GM18868 (cell line): ENCODE measurements around the gene TDRD9.
"Not testable (repeated sequence)": the region's sequence is repeated elsewhere in the genome, so short reads cannot be mapped to it uniquely, and the experiment has no call there.

Source experiments
- ATAC-seq: cut with Tn5 transposase; IDR thresholded peaks from one replicate; pipeline ENCODE4 v1.9.1; 2021; ENCODE audit warnings: mild to moderate bottlenecking, moderate library complexity; ENCODE audit not compliant: unreplicated experiment

Gene TDRD9, protein sequence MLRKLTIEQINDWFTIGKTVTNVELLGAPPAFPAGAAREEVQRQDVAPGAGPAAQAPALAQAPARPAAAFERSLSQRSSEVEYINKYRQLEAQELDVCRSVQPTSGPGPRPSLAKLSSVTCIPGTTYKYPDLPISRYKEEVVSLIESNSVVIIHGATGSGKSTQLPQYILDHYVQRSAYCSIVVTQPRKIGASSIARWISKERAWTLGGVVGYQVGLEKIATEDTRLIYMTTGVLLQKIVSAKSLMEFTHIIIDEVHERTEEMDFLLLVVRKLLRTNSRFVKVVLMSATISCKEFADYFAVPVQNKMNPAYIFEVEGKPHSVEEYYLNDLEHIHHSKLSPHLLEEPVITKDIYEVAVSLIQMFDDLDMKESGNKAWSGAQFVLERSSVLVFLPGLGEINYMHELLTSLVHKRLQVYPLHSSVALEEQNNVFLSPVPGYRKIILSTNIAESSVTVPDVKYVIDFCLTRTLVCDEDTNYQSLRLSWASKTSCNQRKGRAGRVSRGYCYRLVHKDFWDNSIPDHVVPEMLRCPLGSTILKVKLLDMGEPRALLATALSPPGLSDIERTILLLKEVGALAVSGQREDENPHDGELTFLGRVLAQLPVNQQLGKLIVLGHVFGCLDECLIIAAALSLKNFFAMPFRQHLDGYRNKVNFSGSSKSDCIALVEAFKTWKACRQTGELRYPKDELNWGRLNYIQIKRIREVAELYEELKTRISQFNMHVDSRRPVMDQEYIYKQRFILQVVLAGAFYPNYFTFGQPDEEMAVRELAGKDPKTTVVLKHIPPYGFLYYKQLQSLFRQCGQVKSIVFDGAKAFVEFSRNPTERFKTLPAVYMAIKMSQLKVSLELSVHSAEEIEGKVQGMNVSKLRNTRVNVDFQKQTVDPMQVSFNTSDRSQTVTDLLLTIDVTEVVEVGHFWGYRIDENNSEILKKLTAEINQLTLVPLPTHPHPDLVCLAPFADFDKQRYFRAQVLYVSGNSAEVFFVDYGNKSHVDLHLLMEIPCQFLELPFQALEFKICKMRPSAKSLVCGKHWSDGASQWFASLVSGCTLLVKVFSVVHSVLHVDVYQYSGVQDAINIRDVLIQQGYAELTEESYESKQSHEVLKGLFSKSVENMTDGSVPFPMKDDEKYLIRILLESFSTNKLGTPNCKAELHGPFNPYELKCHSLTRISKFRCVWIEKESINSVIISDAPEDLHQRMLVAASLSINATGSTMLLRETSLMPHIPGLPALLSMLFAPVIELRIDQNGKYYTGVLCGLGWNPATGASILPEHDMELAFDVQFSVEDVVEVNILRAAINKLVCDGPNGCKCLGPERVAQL (N-terminal part only)

DNA sequence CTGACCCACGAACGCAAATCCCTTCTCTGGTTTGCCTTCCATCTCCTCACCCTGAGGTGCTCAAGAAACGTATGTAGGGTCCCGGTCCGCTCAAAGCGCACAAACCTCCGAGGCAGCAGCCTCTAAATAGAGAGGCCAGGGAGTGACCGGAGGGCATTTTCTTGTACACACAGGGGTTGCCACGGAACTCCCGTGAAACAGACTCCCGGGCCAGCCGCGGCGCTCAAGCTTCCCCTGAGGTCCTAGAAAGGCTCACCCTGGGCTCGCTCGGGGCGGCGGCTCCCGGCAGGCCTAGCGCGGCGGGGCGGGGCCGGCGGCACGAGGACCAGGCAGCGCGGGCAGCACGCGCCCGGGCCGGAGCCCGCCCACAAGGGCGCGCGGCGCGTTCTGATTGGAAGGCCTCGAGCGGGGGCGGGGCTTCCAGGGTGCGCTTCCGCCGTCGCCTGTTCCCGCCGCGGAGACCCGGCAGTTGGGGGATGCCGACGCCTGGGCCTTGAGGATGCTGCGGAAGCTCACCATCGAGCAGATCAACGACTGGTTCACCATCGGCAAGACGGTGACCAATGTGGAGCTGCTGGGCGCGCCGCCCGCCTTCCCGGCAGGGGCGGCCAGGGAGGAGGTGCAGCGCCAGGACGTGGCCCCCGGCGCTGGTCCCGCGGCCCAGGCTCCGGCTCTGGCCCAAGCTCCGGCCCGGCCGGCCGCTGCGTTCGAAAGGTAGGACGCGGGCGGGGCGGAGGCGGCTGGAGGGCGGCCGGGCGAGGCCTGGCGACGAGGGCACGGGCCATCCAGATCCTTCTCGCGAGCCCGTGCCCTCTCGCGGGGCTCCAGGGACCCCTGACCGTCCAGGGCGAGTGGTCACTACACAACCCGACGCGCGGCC lies at the start of gene TDRD9:
TDRD9 (plus strand) TSS at position 446 of the 880 bp plus-strand sequence; CDS start at position 500, 54 bp downstream.
- ATAC-seq, result no peak

GRCh38 chr14:103879118-103879569 lies 49.1 kb upstream of the TDRD9 start:
- no peak for ATAC-seq

DNA sequence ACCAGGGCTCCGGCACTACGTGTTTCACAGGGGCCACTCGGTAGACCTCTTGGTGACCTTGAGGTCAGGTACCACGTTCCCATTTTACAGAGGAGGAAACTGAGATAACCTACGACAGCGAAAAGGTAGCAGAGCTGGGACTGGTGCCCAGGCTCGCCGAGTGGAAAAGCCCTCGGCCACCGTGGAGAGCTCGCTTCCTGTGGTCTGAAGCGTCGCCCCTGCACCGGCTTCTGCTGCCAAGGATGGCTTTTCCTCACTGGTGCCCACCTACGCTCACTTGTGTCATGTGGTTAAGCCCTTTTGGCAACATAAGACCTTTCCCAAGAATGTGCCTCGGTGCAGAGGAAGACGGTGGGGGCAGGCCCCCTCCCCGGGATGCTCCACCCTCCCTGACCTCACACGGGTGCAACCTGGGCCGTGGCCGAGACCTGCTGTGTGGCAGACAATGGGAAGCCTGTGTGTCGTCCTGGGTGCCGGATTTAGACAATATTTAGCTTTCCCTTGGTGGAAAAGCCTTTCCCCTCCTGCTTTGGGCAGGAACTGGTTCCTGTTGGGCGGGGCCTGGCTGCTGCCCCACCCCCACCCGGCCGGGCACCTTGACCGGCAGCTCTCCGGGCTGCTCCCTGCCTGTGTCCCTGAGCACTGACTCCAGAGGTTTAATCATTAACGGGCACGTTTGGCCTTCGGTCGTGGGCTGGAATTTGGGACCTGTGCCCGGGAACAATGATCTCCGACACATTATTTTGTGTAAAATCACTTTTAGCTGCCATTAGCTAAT lies 48.5 kb upstream of the TDRD9 start:
- ATAC-seq, result no peak

- ATAC-seq, result no peak
These were observed 47.6 kb upstream of the TDRD9 start for GRCh38 chr14:103880348-103881267.

- no peak for ATAC-seq
These were observed 46.7 kb upstream of the TDRD9 start for GRCh38 chr14:103881268-103882201.

DNA sequence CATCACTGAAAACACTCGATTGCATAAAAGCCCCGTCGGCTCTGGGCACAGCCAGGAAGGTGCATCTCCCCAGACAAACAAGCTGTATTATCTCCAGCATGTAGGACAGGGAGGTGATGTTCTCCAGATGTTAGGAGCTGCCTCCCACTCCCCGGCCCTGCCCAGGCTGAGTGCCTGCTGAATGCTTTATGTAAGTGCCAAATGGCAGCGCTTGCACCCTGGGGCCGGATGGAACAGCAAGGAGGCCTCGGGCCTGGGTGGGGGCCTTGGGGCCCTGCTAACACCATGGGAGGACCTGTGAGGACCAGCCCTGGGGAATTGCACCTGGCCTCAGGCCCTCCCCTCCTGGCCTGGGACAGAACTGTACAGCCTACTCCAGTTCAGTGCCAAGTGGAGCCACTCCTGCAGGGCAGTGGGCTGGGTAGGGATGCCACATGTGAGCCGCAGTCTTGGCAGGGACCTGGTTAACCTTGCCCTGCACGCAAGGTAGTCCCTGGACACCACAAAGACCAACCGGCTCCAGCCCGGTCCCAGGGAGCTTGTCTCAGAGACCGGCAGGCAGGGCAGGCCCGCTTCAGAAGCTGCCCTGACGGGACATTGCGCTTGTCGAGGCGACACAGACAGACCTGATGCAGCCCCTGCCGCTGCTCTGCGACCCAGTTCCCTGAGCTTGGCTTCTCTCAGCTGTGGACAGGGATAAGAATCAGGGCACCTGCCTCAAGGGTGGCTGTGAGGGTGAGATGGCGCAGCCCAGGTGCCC lies 45.6 kb upstream of the TDRD9 start:
- ATAC-seq, result no peak

DNA sequence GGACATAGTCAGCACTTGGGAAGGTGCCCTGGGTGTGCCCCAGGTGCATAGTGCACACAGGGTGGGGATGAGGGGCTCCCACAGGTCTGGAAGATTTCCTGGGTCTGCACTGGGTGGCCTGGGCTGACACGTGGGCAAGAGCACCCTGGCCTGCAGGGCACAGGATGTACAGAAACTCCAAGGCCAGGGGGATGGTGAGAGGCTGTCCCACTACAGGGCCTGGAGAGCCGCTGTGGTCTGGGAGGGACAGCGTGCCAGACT lies 45.1 kb upstream of the TDRD9 start:
- no peak for ATAC-seq

GRCh38 chr14:103884854-103885253 lies 43.4 kb upstream of the TDRD9 start:
- no peak for ATAC-seq

- ATAC-seq, result no peak
These were observed 42.7 kb upstream of the TDRD9 start for GRCh38 chr14:103885509-103885932.

DNA sequence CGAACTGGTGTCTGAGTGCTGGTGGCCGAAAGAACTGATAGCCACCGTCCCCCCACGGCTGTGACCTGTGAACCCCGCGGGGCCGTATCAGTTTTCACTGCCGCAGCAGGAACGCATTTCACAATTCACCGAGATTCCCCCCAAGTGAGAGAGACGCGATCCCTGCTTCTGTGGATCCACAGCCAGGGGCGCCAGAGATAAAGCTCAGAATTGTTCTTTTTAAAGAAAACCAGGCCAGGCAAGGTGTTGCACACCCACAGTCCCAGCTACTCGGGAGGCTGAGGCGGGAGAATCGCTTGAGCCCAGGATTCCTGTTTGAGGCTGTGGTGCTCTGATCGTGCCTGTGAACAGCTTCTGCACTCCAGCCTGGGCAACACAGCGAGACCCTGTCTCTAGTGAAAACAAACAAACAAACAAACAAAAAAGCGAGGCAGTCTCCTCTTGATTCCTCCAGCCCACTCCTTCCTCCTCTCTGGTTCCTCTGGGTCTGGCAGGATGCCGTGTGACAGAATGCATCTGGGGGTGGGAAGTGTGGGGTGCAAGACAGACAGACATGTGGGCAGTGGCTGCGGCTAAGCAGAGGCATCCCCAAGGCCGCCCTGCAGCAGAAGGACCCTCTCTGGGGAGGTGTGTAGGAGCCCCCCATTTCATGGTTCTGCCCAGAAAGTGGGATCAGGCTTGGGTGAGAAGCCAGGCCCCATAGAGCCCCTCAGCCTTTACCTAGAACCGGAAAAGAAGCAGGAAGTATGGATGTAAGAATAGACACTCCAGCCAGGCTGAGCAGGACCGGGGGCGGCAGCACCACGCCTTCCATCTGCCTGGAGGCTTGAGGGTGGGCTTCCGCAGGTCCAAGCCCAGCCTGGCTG lies 41.7 kb upstream of the TDRD9 start:
- ATAC-seq, result no peak

DNA sequence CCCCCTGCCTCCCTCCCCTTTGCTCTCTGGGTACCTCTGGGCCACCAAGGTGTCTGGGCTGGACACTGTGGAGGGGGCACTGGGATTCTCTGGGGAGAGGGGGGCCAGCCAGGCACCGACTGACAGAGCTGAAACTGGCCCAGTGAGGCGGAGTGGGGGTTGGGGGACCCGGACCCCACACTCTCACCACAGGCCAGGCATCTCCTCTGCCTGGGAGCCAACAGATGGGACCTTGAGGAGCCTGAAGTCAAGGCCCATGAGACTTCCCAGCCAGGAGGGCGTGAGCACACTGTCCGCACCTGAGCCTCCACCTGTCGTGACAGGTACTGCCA lies 41.1 kb upstream of the TDRD9 start:
- no peak for ATAC-seq

GRCh38 chr14:103887557-103888115 lies 40.6 kb upstream of the TDRD9 start:
- ATAC-seq, result no peak

- ATAC-seq, result not testable (repeated sequence)
These were observed 39.3 kb upstream of the TDRD9 start for GRCh38 chr14:103889002-103889312.

GRCh38 chr14:103889313-103890051 lies 38.8 kb upstream of the TDRD9 start:
- no peak for ATAC-seq

- no peak for ATAC-seq
These were observed 38.2 kb upstream of the TDRD9 start for GRCh38 chr14:103890052-103890371.
